ENCODE results near the gene TRAPPC2L.

Gene TRAPPC2L

GRCh38 chr16:88842806-88843205, 14.1 kb upstream of the TRAPPC2L start:
- TF ChIP-seq TAF1 (IDR thresholded peaks at IDR 0.05; ENCODE audit: borderline replicate concordance, insufficient read depth, low read length) (no peak), POLR2AphosphoS5 (IDR thresholded peaks at IDR 0.05; ENCODE audit: low read depth, low read length) (no peak), REST (IDR thresholded peaks at IDR 0.05; ENCODE audit: insufficient read depth in 1 of 2, low read depth in 2 of 2, low read length in 2 of 2) (no peak), FOXP2 (optimal IDR thresholded peaks at IDR 0.05; ENCODE audit: borderline replicate concordance, extremely low read depth, extremely low read length, insufficient read depth) (no peak), SIN3A (IDR thresholded peaks at IDR 0.05; ENCODE audit: borderline replicate concordance, insufficient read depth, low read length) (no peak)

GRCh38 chr16:88843256-88843655, 13.7 kb upstream of the TRAPPC2L start:
- TF ChIP-seq FOXP2 (optimal IDR thresholded peaks at IDR 0.05; ENCODE audit: borderline replicate concordance, extremely low read depth, extremely low read length, insufficient read depth): no peak
- TF ChIP-seq REST (IDR thresholded peaks at IDR 0.05; ENCODE audit: insufficient read depth in 1 of 2, low read depth in 2 of 2, low read length in 2 of 2): no peak
- no peak for TF ChIP-seq TAF1 (IDR thresholded peaks at IDR 0.05; ENCODE audit: borderline replicate concordance, insufficient read depth, low read length)
- TF ChIP-seq SIN3A (IDR thresholded peaks at IDR 0.05; ENCODE audit: borderline replicate concordance, insufficient read depth, low read length): no peak
- no peak for TF ChIP-seq POLR2AphosphoS5 (IDR thresholded peaks at IDR 0.05; ENCODE audit: low read depth, low read length)

- TF ChIP-seq POLR2AphosphoS5 (IDR thresholded peaks at IDR 0.05; ENCODE audit: low read depth, low read length) (no peak), FOXP2 (optimal IDR thresholded peaks at IDR 0.05; ENCODE audit: borderline replicate concordance, extremely low read depth, extremely low read length, insufficient read depth) (no peak), REST (IDR thresholded peaks at IDR 0.05; ENCODE audit: insufficient read depth in 1 of 2, low read depth in 2 of 2, low read length in 2 of 2) (no peak), SIN3A (IDR thresholded peaks at IDR 0.05; ENCODE audit: borderline replicate concordance, insufficient read depth, low read length) (no peak), TAF1 (IDR thresholded peaks at IDR 0.05; ENCODE audit: borderline replicate concordance, insufficient read depth, low read length) (no peak)
Measured at GRCh38 chr16:88844419-88845036, 12.4 kb upstream of the TRAPPC2L start.

- TF ChIP-seq REST (IDR thresholded peaks at IDR 0.05; ENCODE audit: insufficient read depth in 1 of 2, low read depth in 2 of 2, low read length in 2 of 2) (no peak), SIN3A (IDR thresholded peaks at IDR 0.05; ENCODE audit: borderline replicate concordance, insufficient read depth, low read length) (no peak), POLR2AphosphoS5 (IDR thresholded peaks at IDR 0.05; ENCODE audit: low read depth, low read length) (no peak), FOXP2 (optimal IDR thresholded peaks at IDR 0.05; ENCODE audit: borderline replicate concordance, extremely low read depth, extremely low read length, insufficient read depth) (no peak), TAF1 (IDR thresholded peaks at IDR 0.05; ENCODE audit: borderline replicate concordance, insufficient read depth, low read length) (no peak)
Measured at GRCh38 chr16:88846088-88846487, 10.8 kb upstream of the TRAPPC2L start.
